Kidney (tissue), 14 donors: Measurements from ENCODE around the gene SERTAD2. TPM values are rescaled to one million over a fixed set of nuclear protein-coding genes. Genes with fewer than 3 reads are reported as not detected.

Experiments
- DNase-seq, 5 donors: peaks; one replicate each; pipeline ENCODE4 v3.0.0-alpha.2; 2013 to 2020
- FAIRE-seq: peaks from 2 replicates; lab custom pipeline; 2012; peaks lifted over from hg19 to GRCh38; lab: Jason Lieb, UNC
- H3K27ac ChIP-seq, 2 donors: one replicate each; pipeline ENCODE4 v1.7.0; 2013; ENCODE audit warnings: low read depth in 2 of 2, low read length in 2 of 2, inconsistent platforms in 1 of 2
- H3K27me3 ChIP-seq: one replicate; pipeline ENCODE4 v1.7.1; 2013; ENCODE audit warnings: low read length, inconsistent platforms; ENCODE audit not compliant: control insufficient read depth, insufficient read depth
- H3K36me3 ChIP-seq, 3 donors: one replicate each; pipeline versions ENCODE4 v1.7.0 to v1.7.1; 2013; ENCODE audit warnings: low read length in 3 of 3, control low read depth in 1 of 3, inconsistent platforms in 1 of 3; ENCODE audit not compliant: insufficient read depth in 3 of 3, control insufficient read depth in 2 of 3
- H3K4me1 ChIP-seq, 3 donors: one replicate each; pipeline versions ENCODE4 v1.7.0 to v1.7.1; 2013; ENCODE audit warnings: low read length in 3 of 3, inconsistent platforms in 1 of 3, low read depth in 1 of 3; ENCODE audit not compliant: control insufficient read depth in 2 of 3, insufficient read depth in 2 of 3
- H3K4me3 ChIP-seq, 3 donors: one replicate each; pipeline versions ENCODE4 v1.7.0 to v1.8.1; 2013; ENCODE audit warnings: low read length in 3 of 3, control low read depth in 1 of 3, inconsistent platforms in 1 of 3
- H3K9ac ChIP-seq, 3 donors: one replicate each; pipeline versions ENCODE4 v1.7.0 to v1.7.1; 2013; ENCODE audit warnings: low read length in 3 of 3, control low read depth in 1 of 3, inconsistent platforms in 1 of 3
- H3K9me3 ChIP-seq, 3 donors: one replicate each; pipeline versions ENCODE4 v1.7.0 to v1.7.1; 2013; ENCODE audit warnings: low read length in 3 of 3, control low read depth in 1 of 3, inconsistent platforms in 1 of 3; ENCODE audit not compliant: control insufficient read depth in 2 of 3, insufficient read depth in 1 of 3
- CTCF ChIP-seq: IDR thresholded peaks from 3 replicates; pipeline ENCODE4 v1.5.1; 2012; ENCODE audit warnings: mild to moderate bottlenecking, moderate library complexity, borderline replicate concordance; ENCODE audit not compliant: insufficient read depth; ENCODE audit errors: extremely low read depth
- intact Hi-C: fragments of 100-400 bp; cut with DNase I; formaldehyde crosslinking; loops from one replicate; pipeline ENCODE4 v1.11.1; 2022
- polyA plus RNA-seq: library from polyadenylated mRNA; stranded (reverse); fragments of 350-450 nt; fragmentation: Illumina TruSeq; extraction: RNeasy Lipid Tissue Mini Kit (QIAGEN cat#74804); gene quantifications from one replicate; pipeline ENCODE4 v1.2.3, GENCODE V29; 2014; ENCODE audit warnings: low read depth, low replicate concordance; ENCODE audit not compliant: insufficient read depth
- total RNA-seq: library from RNA; stranded (reverse); fragmentation: NEBNext Ultra II Directional; extraction: Animal tissue kit (Norgen Biotek cat#: 25700); gene quantifications from one replicate; pipeline ENCODE4 v1.2.1, GENCODE V29; 2021
- donor health status: control.
- donor health status: control.
- donor health status: control.
- donor health status: control.
- donor health status: control.
- donor health status: DM: yes; HTN: yes; CAD: no.
- donor health status: Normal renal cell carcinoma (clear cell type).

Gene SERTAD2
- total and polyA plus RNA-seq, 2 donors from 2014 or later = 6.2 to 21.1 TPM

GRCh38 chr2:64604155-64604554 is 49.6 kb downstream of the SERTAD2 start:
- no peaks in the 10 kb centered on the region for H3K27me3 ChIP-seq
- peaks cover 0 to 8% (median 0%) of the 10 kb centered on the region in 3 donors for H3K4me1 ChIP-seq
- no peak overlapping the region for H3K4me3 ChIP-seq
- H3K9me3 ChIP-seq = peaks cover 0 to 4% (median 0%) of the 10 kb centered on the region in 3 donors
- intact Hi-C loops = no loop called here
- DNase-seq = no peak
- H3K36me3 ChIP-seq = no peaks in the 10 kb centered on the region
- no peak for TF ChIP-seq CTCF
- FAIRE-seq = no peak
- H3K27ac ChIP-seq = no peak overlapping the region
- no peak overlapping the region for H3K9ac ChIP-seq

GRCh38 chr2:64602436-64602835 is 51.3 kb downstream of the SERTAD2 start:
- H3K4me1 ChIP-seq = peaks cover 0 to 6% (median 0%) of the 10 kb centered on the region in 3 donors
- no peak for TF ChIP-seq CTCF
- DNase-seq (no peak), FAIRE-seq (no peak)
- no peak overlapping the region for H3K4me3 ChIP-seq
- no peak overlapping the region for H3K27ac ChIP-seq
- no peaks in the 10 kb centered on the region for H3K36me3 ChIP-seq
- H3K9me3 ChIP-seq = peaks cover 0 to 4% (median 0%) of the 10 kb centered on the region in 3 donors
- H3K27me3 ChIP-seq = no peaks in the 10 kb centered on the region
- no peak overlapping the region for H3K9ac ChIP-seq
- intact Hi-C loops = no loop called here

- intact Hi-C loops = no loop called here
- no peak overlapping the region for H3K9ac ChIP-seq
- FAIRE-seq = no peak
Observed at GRCh38 chr2:64601785-64602391, 51.8 kb downstream of the SERTAD2 start.

More at GRCh38 chr2:64601785-64602391, 51.8 kb downstream of the SERTAD2 start:
- no peak for TF ChIP-seq CTCF
- peaks cover 0 to 4% (median 0%) of the 10 kb centered on the region in 3 donors for H3K9me3 ChIP-seq
- H3K4me3 ChIP-seq = no peak overlapping the region
- H3K27ac ChIP-seq = peak overlapping the region in 1 of 2 donors; percentile 5
- H3K27me3 ChIP-seq = no peaks in the 10 kb centered on the region
- no peak for DNase-seq
- H3K4me1 ChIP-seq = peaks cover 0 to 6% (median 0%) of the 10 kb centered on the region in 3 donors
- no peaks in the 10 kb centered on the region for H3K36me3 ChIP-seq
